ENCODE results near the gene QRICH2.

DNA sequence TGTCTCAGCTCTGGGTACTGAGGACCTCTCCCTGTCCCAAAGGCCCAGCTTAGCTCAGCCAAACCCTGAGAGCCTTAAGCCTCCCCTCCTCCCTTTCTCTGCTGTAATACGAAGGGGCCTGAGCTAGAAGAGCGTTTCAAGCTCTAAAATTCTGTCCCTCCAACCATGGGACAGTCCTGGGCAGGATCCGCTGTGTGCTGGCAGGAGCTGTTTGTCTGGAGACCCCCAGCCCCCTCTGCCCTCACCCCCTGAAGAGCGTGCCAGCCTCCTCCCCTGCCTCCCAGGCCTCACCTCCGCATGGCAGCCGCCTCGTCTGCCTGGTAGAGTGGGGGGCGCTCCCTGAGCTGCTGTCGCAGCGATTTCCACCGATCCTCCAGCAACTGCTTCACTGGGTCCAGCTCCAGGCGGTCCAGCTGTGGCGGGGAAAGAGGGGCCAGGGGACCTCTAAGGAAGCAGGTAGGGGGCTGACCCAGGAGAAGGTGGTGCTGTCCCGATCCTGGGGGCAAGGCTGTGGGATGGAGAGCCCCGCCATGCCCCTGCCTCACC is 28.3 kb downstream of the QRICH2 start:
- TF ChIP-seq CTCF (IDR thresholded peaks at IDR 0.05; ENCODE audit: low read length) (no peak), EZH2phosphoT487 (IDR thresholded peaks at IDR 0.05; ENCODE audit: low read length) (no peak)

Measured in MM.1S (cell line).